NCI-H187 treated with DMSO at 0.1 percent for 48 hours (cell line): Measurements from ENCODE around the gene MAP2K1.
"Not testable (repeated sequence)": the region's sequence is repeated elsewhere in the genome, so short reads cannot be mapped to it uniquely, and the experiment has no call there.

Source experiments
- DNase-seq: peaks from one replicate; lab custom pipeline; 2025; lab: John Stamatoyannopoulos, UW

Gene MAP2K1

DNA sequence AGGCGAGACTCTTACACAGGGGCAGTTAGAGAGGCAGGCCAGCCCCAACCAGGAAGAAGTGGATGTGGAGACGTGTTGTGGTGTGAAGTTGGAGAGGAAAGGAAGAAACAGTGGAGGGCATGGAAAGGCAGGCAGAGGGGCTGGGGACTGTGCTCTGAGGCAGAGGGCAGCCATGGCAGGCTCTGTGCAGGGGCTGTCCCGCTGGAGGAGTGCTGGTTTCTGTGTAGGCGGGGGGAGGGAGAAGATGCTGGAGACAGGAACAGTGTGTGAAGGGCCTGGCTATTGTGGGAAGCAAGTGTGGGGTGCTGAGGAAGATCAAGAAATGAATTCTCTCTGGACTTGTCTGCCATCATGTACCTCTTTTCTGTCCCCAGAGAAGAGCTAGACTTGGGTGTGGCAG lies 89.8 kb downstream of the MAP2K1 start:
- DNase-seq, result no peak

GRCh38 chr15:66477011-66477410 lies 90.3 kb downstream of the MAP2K1 start:
- DNase-seq, result no peak

GRCh38 chr15:66480267-66480666 lies 93.6 kb downstream of the MAP2K1 start:
- no peak for DNase-seq

- no peak for DNase-seq
Measured at GRCh38 chr15:66481107-66481856, 94.6 kb downstream of the MAP2K1 start.

GRCh38 chr15:66482539-66482938 lies 95.8 kb downstream of the MAP2K1 start:
- DNase-seq, result no peak

DNA sequence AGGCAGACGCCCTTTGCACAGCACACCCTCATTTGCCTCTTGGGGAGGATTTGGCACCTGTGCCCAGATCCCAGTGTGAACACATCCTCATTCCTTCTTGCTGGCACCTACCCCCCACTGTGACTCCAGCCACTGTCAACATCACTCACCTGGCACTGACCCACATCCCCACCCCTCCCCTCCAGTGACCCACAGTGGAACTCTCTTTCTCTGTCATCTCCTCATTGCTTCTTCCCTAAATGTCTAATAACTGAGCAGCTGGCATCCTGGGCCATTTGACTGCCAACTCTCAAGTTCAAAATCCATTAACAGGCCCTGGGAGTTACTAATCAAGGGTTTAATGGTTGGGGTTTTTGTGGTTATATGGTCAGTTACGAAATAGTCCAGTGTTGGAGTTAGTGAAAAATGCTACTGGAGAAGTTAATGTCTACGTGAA lies 96.4 kb downstream of the MAP2K1 start:
- no peak for DNase-seq

GRCh38 chr15:66484539-66485112 lies 97.9 kb downstream of the MAP2K1 start:
- no peak for DNase-seq

DNA sequence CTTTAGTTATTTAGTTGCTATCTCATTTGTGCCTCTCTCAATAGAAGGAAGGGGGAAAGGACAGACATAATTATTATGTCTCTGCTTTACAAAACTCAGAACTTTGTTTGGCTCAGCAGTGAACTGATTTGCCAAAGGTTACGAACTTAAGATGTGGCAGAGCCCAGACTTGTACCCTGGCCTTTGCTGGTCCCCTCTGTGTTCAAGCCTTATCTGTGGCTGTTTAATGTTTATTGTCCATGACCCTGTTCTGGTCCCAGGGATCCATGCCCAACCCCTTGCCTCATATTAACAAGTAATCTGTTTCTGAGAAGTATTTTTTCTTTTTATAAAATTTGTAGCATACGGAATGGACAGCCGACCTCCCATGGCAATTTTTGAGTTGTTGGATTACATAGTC lies 100.2 kb downstream of the MAP2K1 start:
- no peak for DNase-seq

DNA sequence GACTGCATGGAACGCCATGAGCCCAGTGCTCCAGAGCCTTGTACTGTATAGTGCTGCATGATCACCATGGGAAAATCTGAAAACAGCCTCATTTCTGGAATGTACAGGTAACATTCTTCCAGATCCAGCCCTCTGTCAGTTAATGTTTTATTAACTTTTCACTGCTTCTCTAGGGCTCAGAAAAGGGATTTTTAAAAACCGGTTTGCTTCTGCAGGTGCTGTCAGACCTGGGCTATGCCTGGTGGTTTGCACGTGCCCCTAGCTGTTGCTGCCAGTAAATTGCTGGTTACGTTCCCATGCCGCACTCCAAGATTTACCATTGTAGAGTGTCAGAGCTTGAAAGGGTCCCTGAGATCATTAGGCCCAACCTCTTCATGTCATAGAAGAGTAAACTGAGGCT lies 101.8 kb downstream of the MAP2K1 start:
- no peak for DNase-seq

DNA sequence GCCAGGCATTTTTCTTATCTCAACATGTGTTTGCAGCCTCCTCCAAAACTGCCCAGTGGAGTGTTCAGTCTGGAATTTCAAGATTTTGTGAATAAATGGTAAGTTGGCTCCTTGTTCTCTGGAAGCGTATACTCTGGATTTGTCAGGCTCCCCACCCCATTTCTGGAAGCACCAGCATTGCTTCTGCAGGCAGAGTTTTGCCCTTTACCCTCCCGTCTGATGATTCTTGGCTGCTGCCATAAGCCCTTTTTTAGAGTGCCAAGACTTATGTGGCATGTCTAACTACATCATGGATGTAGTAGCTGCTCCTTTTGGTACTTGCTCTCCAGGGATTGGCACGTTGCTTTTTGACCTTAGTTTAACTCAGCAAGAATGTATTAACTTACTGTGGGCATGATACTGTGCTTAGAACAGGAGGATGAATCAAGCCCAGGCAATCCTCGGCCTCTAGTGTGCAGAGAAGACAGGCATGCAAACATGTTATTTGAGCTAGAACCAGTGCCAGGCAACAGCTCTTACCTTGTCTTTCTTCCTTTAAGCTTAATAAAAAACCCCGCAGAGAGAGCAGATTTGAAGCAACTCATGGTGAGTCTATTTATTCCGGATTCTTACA lies 102.6 kb downstream of the MAP2K1 start:
- DNase-seq, result no peak

GRCh38 chr15:66491846-66492245 lies 105.1 kb downstream of the MAP2K1 start:
- no peak for DNase-seq

DNA sequence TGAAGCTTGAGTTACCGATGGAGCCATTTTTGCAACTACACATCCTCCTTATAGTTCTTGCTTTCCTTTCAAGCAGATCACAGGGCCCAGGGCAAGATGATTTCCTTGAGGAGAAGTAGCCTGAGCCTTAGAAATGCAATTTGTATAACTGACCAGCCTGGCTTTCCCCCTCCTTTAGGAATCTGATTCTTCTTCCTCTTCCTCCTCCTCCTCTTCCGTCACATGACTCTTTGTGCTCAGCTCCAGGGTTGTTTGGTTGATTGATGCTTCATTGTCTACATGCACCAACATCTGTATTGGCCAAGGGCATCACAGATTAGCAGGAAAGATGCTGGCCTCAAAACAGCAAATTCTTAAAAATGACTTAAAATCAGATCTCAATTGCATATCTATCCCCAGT lies 107.5 kb downstream of the MAP2K1 start:
- DNase-seq, result no peak

DNA sequence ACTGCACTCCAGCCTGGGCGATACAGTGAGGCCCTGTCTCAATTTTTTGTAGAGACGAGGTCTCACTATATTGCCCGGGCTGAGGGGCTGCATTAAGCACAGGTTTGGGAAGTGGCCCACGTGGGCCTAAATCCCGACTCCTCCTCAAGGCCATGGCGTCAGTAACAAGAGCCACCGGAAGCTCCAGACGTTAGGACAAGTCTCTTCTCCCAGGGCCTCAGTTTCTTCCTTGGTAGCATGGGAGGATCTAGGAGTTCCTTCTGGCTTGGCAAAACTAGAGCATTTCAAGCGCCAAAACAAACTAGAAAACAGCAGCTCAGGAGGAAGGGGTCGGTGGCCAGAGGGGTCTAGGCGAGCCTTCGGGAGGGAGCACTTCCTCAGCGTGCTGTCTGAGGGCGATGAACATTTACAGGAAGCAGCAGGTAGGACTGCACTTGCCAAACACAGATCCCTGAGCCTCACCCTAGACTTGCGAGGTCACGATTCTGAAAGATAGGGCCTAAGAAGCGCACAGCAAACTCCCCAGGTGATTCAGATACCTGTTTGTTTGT lies 110.3 kb downstream of the MAP2K1 start:
- DNase-seq, result no peak

DNA sequence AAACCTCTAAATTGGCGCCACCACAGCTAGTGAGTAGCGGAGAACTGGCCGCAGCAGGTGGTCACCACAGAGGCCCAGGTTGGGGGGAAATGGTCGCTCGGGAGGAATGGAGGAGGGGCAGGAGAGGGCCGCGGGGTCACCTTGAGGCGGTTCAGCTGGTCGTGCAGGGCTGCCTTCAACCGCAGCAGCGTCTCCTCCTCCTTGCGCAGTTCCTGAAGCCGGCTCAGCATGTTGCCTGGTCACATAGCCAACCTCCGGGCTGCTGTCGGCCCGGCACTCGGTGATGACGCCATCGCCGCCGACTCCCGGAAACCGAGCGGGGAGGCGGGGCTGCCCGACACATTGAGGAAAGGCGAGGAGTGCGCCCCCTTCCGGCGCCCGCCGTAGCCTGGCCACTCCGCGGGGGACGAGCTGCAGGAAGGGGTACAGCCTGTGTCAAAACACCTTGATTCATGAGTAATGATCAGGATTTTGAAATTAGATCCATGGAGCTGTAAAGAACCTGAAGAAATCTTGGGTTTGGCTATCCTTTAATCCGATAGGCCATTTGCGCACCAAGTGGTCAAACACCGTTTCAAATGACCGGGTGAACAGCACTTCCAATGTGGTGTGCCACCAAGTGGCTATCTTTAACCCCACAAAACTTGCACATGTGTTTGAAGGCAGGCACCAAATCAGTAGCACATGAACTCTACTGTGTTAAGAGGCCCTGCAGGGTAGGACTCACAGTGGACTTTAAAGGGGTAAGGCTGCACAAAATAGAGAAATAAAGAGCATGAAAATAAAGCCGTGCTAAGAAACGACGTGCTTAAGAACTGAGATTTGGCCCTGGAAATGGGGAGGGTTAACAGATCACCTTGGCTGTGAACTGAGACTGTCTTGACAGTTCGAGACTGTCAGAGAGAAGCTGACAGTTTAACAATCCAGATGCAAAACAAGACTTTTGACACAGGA lies 111.1 kb downstream of the MAP2K1 start, which contains the start of gene SNAPC5:
Gene SNAPC5 (minus strand): TSS at position 261 of the 954 bp plus-strand sequence. CDS start 31 bp downstream, at position 230.
- DNase-seq, result peak; percentile 27

GRCh38 chr15:66498501-66499386 lies 112.0 kb downstream of the MAP2K1 start:
- no peak for DNase-seq

DNA sequence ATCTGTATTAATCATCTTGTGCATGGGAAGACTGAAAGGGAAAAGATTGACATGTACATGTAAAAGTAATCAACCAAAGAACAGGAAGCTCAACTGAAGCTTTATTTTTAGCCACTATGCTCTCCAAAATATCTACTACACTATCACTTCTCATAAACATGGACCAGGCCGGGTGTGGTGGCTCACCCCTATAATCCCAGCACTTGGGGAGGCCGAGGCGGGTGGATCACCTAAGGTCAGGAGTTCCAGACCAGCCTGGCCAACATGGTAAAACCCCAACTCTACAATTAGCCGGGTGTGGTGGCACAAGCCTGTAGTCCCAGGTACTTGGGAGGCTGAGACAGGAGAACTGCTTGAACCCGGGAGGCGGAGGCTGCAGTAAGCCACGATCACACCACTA lies 113.6 kb downstream of the MAP2K1 start:
- not testable (repeated sequence) for DNase-seq

DNA sequence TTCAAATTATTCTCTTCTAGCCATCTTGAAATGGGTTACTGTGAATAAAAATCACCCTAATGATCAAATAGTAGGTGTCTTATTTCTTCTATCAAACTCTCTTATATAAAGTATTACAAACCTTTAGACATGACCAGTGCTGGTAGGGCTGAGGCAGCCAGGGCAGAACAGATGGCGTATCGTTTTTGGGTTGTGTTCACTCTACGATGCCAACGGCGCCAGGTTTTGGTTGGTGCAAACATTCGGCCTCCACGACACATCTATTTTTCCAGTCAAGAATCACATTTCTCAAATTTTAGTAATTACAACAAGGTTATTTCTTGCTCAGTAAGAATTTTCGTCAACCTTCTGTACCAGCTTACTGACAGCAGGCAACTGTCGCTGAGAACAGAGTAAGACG lies 115.8 kb downstream of the MAP2K1 start:
- no peak for DNase-seq

DNA sequence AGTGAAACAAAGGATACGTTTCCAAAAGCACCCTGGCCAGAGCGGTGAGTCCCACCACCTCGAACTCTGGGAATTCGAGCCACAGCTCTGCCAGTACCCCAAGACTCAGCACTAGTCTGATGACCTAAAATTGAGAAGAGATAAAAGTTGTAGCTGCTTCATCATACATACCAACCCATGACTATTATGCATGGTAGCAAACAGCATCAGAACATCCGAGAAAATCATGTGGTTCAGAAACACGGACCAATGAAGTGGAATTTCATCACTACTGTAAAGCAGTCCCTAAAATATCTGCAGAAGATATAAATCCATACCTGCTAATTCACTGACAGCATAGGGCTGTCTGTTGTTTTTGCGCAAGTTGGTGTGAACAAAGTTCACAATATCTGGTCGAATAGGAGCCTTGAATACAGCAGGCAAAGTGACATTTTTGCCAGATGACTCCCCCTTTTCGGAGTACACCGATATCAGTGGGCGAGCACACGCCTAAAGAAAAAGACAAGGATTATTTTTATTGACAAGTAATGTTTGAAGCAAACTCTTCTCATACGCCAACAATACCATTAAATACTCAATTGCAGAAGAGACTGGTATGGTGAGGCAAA lies 116.4 kb downstream of the MAP2K1 start:
- not testable (repeated sequence) for DNase-seq

GRCh38 chr15:66503780-66504562 lies 117.3 kb downstream of the MAP2K1 start:
- no peak for DNase-seq
